GM21723 (cell line): ENCODE data around the gene C11orf24.
A peak's percentile ranks its signal among the peaks of the same experiment; 100 is the strongest.

ENCODE experiments used
- ATAC-seq: cut with Tn5 transposase; IDR thresholded peaks from one replicate; pipeline ENCODE4 v1.9.1; 2021; ENCODE audit warnings: mild to moderate bottlenecking, moderate library complexity; ENCODE audit not compliant: unreplicated experiment

C11orf24 gene

GRCh38 chr11:68271781-68272608 is at the start of gene C11orf24:
TSS of gene C11orf24 (minus strand) at chr11:68271973. CDS start at chr11:68263767, 8,206 bp downstream.
- peak; percentile 71 for ATAC-seq

- no peak for ATAC-seq
These were observed 45.5 kb upstream of the C11orf24 start for GRCh38 chr11:68317147-68317785.

DNA sequence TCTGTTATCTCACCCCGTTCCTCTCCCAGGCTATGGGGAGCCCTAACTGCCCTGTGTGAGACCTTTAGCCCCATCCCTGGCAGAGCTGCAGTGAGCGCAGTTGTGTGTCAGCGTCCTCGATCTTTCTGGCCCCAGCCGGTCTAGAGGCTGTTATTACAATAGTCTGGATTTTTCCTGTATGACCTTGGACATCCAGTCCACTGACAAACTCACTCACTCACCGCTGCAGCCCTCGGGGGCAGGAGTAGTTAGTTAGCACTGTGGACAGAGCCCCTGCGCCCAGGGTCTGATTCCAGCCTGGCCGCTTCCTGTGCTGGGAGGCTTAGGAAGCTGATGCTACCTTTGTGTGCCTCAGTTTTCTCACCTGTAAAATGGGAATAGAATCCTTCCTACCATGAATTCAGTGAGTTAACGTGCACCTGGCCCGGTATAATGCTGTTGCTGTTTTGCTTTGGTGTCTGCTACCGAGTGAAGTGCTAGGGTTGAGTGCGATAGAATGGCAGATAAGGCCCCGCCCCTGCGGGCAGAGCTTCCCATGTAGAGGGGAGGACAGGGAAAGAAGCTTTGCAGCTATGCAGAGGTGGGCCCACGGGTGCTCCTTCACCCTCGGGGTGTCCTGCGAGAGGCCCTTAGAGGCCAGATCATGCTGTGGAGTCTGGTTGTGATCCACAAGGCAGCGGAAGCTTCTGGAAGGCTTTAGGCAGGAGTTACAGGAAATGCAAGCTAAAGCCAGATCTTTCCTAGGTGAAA is 43.6 kb upstream of the C11orf24 start:
- ATAC-seq = no peak

DNA sequence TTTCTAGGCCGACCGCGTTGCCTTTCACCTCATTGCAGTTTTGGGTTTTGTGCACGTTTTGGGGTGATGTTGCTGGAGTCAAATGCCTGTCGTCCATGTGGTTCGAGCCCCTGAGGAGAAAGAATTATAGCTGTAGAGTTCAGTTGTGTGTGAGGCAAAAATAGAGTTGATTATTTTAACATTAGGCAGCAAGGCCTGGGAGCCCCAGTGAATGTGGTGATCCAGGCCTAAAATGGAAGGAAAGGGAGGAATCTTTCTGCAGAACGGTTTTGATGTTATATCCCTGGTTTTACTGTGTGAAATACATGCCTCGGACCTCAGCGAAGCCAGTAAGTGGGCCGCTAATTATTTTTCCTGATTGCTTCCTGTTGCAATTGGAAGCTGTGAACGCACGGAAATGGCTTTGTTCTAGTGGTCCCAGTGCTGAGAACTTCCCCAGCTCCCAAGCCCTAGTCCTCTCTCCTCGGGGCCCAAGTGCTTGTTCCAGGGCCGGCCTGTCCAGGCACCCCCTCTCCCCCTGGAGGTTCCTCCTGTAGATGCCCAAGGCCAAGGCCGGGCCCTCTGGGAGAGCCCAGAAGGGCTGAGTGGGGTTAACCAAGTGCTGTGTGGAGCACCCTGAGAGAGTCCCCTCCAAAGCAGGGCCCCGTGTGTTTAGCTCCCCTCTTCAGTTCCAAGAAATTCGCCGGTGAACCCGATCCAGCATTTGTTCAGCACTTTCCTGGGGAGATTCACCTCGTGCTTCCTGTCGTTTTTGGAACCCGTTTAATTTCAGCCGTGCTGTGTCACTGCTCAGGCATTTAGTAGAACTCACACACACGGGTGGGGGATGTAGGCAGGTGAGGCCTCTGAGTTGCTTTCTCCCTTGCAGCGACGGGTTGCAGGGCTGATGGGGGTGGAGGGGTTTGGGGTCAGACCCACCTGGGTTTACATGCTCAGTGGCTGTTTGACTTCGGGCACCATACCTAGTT is 42.7 kb upstream of the C11orf24 start:
- no peak for ATAC-seq

DNA sequence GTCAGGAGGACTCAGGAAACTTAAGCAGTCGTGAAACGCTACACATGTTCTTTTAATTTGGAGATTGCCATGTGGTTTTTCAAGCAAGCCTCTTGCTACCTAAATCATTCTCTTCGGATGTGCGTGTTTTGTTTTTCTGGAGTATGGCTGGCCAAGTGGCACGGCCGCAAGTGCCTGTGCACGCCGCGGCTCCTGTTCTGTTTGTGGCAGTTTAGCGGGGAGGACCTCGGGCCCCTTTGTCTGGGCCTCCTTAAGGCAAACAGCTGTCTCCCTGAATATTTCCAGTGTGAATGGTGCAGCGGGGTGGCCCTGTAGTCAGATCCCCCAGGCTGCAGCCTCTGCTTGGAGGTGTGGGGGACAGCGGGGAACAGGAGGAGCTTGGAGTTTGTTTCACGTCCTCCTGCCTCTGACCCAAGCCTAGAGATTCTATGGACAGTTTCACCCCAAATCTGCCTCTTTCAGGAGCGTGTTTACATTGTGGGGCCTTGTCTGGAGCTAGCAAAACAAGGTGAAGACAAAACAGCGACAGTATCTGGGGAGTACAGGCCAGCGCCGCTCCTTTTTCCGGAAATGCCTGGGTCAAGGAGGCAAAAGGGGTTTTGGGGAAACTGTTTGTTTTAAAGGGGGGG is 41.9 kb upstream of the C11orf24 start:
- ATAC-seq = no peak

DNA sequence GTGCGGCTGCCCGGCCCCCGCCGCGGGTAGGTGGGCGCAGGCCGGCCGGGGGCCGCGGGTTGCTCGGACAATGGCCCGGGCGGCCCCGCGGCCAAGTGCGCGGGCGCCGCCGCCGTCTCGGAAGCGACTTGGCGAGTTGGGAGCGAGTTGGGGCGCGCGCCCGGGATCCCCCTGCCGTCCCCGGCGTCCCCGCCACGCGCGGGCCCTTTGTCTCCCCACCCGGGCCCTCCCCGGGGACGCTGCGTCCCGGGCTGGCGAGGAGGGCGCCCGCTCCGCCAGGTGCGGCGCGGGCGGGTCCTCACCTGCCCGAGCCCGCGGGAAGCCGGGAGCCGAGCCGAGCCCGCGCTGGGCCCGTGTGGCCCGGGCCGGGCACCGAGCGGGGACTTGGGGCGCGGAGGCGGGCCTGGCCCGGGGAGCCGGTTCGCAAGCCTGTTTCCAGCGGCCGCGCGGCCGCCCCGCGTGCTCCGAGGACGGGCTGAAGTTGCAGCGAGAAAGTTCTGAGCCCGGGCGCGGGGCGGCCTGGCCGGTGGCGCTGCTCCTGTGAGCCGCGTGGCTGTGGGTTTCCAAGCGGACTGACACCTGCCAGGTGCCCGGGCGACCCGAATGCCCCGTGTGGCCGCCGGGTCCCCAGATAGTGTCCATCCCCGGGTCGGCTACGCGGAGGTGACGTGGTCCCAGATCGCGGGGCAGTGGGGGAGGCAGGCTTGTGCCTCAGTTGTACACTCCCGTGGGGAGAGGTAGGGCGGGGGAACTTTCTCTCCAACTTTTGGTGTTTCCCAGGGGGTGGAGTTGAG is 41.2 kb upstream of the C11orf24 start:
- ATAC-seq = no peak

- no peak for ATAC-seq
These were observed 40.5 kb upstream of the C11orf24 start, which contains the start of gene LRP5 for GRCh38 chr11:68312117-68312779. TSS of gene LRP5 (plus strand) at chr11:68312591. CDS start at chr11:68312715, 124 bp downstream.

- no peak for ATAC-seq
These were observed 39.7 kb upstream of the C11orf24 start for GRCh38 chr11:68311160-68312116.

- no peak for ATAC-seq
These were observed 37.9 kb upstream of the C11orf24 start for GRCh38 chr11:68309621-68310185.

- no peak for ATAC-seq
These were observed 36.3 kb upstream of the C11orf24 start for GRCh38 chr11:68308068-68308467.

DNA sequence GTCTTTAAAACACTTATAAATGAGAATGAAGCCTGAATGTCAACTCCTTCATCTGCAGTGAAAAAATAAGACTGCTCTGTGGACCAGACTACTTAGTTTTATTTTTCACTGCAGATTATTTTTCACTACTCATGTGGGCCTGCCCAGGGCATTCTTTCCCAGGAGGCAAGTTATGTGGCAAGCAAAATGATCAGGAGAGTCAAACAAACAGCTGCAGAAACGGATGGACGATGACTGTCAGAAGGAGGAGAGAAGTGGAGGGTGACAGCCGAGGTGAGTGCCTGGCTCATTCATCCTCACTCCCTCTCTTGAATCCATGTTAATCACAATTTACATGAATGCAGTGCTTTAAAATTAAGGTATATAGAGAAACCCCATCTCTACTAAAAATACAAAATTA is 34.9 kb upstream of the C11orf24 start:
- ATAC-seq = no peak

DNA sequence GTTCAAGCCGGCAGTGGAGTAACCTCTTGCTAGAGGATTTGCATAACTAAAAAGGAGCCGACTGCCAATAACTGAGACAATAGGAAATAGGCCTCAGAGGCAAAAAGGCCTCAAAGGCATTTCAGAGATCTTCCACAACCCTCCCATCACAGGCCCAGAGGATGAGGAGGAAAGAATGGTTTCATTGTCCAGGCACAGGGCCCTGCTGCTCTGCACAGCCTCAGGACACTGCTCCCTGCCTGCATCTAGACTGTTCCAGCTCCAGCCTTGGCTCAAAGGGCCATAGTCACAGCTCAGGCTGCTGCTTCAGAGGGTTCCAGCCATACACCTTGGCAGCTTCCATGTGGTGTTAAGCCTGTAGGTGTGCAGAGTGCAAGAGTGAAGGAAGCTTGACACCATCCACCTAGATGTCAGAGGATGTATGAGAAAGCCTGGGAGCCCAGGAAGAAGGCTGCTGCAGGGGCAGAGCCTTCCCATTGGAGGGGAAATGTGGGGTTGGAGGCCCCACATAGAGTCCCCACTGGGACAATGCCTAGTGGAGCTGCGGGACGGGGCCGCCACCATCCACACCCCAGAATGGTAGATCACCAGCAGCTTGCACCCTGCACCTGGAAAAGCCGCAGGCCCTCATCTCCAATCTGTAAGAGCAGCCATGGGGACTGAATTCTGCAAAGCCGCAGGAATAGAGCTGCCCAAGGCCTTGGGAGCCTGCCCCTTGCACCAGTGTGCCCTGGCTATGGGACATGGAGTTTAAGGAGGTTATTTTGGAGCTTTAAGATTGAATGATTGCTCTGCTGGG is 32.4 kb upstream of the C11orf24 start:
- no peak for ATAC-seq

DNA sequence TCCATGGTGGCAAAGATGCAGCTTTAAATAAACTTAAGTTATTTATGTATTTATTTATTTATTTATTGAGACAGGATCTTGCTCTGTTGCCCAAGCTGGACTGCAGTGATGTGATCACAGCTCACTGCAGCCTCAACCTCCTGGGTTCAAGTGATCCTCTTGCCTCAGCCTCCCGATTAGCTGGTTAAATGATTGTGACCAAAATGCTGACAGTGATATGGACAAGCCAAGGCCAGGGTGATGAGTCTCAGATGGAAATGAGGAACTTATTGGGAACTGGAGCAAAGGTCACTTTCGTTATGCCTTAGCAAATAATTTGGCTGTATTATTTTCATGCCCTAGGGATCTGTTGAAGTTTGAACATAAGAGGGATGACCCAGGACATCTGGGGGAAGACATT is 31.3 kb upstream of the C11orf24 start:
- ATAC-seq = no peak

GRCh38 chr11:68302670-68303069 is 30.9 kb upstream of the C11orf24 start:
- ATAC-seq = no peak

GRCh38 chr11:68302256-68302655 is 30.5 kb upstream of the C11orf24 start:
- ATAC-seq = no peak

DNA sequence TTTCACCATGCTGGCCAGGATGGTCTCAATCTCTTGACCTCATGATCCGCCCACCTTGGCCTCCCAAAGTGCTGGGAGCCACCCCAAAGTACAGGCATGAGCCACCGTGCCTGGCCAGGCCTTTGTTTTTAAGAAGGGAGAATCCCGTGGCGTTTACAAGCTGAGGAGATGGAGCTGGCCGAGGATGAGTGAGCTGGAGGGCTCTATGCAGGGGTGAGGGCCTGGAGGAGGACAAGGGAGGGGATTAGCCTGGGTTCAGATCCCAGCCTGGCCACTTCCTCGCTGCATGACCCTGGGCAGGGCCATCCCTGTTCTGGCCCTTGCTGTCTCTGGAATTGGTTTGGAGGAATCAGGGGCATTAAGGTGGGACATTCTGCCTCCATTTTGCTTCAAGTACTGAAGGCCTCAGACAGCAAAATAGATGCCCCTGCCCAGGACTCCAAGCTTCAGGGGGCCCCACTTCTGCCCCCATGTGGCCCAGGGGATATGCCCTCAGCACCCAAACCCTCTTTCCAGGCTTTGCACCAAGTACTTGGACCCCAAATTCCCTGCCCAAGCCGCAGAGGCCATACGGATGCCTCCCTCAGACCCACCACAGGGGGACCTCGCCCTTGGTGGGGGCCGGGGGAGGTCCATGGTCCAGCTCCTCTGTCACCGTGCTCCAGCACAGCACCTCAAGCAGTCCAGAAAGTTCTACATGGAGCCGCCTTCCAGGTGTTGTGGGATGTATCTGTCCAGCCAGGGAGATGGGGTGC is 28.5 kb upstream of the C11orf24 start:
- ATAC-seq = no peak
